Testis (tissue), 2 donors: ENCODE data around the gene CDH4.

ENCODE experiments used
- CTCF ChIP-seq, 3 experiments: fragments of 450-650 bp in 2 of 3; fragments of 200-600 bp in 1 of 3; sonication (generic) in 1 of 3; IDR thresholded peaks; one replicate each; pipeline ENCODE4 v1.5.1; 2016 to 2019; ENCODE audit warnings: antibody characterized with exemption in 3 of 3, mild to moderate bottlenecking in 2 of 3, moderate library complexity in 1 of 3
- POLR2A ChIP-seq: fragments of 450-650 bp; IDR thresholded peaks from one replicate; pipeline ENCODE4 v1.6.1; 2017; ENCODE audit warnings: antibody characterized with exemption, mild to moderate bottlenecking, moderate library complexity

GRCh38 chr20:61513124-61514017 lies 261.3 kb downstream of the CDH4 start:
- TF ChIP-seq CTCF (IDR thresholded peaks at IDR 0.05), result no peak
- TF ChIP-seq POLR2A, result no peak
